H9 (cell line): Measurements from ENCODE around the gene PC. TPM values are rescaled to one million over a fixed set of nuclear protein-coding genes. Genes with fewer than 3 reads are reported as not detected.

Source experiments
- DNase-seq: peaks from one replicate; pipeline ENCODE4 v3.0.0-alpha.2; 2017
- H2AFZ ChIP-seq: one replicate; pipeline ENCODE4 v1.6.1; 2013; ENCODE audit warnings: mild to moderate bottlenecking, low read length, control low read depth, moderate library complexity
- H2AK5ac ChIP-seq: 2 replicates; pipeline ENCODE4 v1.6.1; 2013; ENCODE audit warnings: low read length, control low read depth, mixed read lengths; ENCODE audit not compliant: insufficient read length
- H2BK120ac ChIP-seq: one replicate; pipeline ENCODE4 v1.6.1; 2013; ENCODE audit warnings: low read depth, mild to moderate bottlenecking, low read length, control low read depth, inconsistent platforms; ENCODE audit not compliant: poor library complexity, severe bottlenecking
- H2BK12ac ChIP-seq: 2 replicates; pipeline ENCODE4 v1.6.1; 2013; ENCODE audit warnings: low read length, control low read depth, mixed read lengths, low read depth; ENCODE audit not compliant: insufficient read length
- H2BK15ac ChIP-seq: 2 replicates; pipeline ENCODE4 v1.6.1; 2013; ENCODE audit warnings: low read depth, low read length, control low read depth
- H2BK20ac ChIP-seq: one replicate; pipeline ENCODE4 v1.6.1; 2013; ENCODE audit warnings: low read depth, mild to moderate bottlenecking, low read length, control low read depth, inconsistent platforms; ENCODE audit not compliant: poor library complexity, severe bottlenecking
- H2BK5ac ChIP-seq: 2 replicates; pipeline ENCODE4 v1.6.1; 2013; ENCODE audit warnings: low read length, control low read depth, mixed read lengths; ENCODE audit not compliant: insufficient read length
- H3K14ac ChIP-seq: 2 replicates; pipeline ENCODE4 v1.6.1; 2013; ENCODE audit warnings: low read length, control low read depth; ENCODE audit not compliant: insufficient read depth
- H3K18ac ChIP-seq: 2 replicates; pipeline ENCODE4 v1.6.1; 2013; ENCODE audit warnings: low read depth, mild to moderate bottlenecking, mixed read lengths, low read length, control low read depth; ENCODE audit not compliant: insufficient read length
- H3K23ac ChIP-seq: 2 replicates; pipeline ENCODE4 v1.6.1; 2013; ENCODE audit warnings: low read length, control low read depth, mixed read lengths, low read depth; ENCODE audit not compliant: insufficient read length
- H3K23me2 ChIP-seq: 2 replicates; pipeline ENCODE4 v1.6.1; 2013; ENCODE audit warnings: low read depth, mild to moderate bottlenecking, mixed read lengths, low read length, control low read depth; ENCODE audit not compliant: insufficient read length, poor library complexity, severe bottlenecking
- H3K27ac ChIP-seq: 2 replicates; pipeline ENCODE4 v1.5.1; 2013; ENCODE audit warnings: low read length, control low read depth, mixed read lengths, low read depth; ENCODE audit not compliant: insufficient read length
- H3K27me3 ChIP-seq: 2 replicates; pipeline ENCODE4 v1.6.1; 2013; ENCODE audit warnings: low read length, control low read depth, inconsistent platforms; ENCODE audit not compliant: insufficient read depth
- H3K4ac ChIP-seq: 2 replicates; pipeline ENCODE4 v1.6.1; 2013; ENCODE audit warnings: low read depth, mild to moderate bottlenecking, control low read depth, inconsistent platforms, low read length, moderate library complexity
- H3K4me1 ChIP-seq: 2 replicates; pipeline ENCODE4 v1.6.1; 2013; ENCODE audit warnings: low read length, control low read depth, inconsistent platforms; ENCODE audit not compliant: insufficient read depth
- H3K4me2 ChIP-seq: 2 replicates; pipeline ENCODE4 v1.6.1; 2013; ENCODE audit warnings: low read length, control low read depth, mixed read lengths; ENCODE audit not compliant: insufficient read length, insufficient read depth
- H3K56ac ChIP-seq: 2 replicates; pipeline ENCODE4 v1.6.1; 2013; ENCODE audit warnings: low read depth, mild to moderate bottlenecking, mixed read lengths, low read length, control low read depth; ENCODE audit not compliant: insufficient read length
- H3K79me1 ChIP-seq: 2 replicates; pipeline ENCODE4 v1.6.1; 2013; ENCODE audit warnings: low read depth, mild to moderate bottlenecking, moderate library complexity, low read length, control low read depth, inconsistent platforms; ENCODE audit not compliant: insufficient read depth, poor library complexity, severe bottlenecking
- H3K79me2 ChIP-seq: 2 replicates; pipeline ENCODE4 v1.6.1; 2013; ENCODE audit warnings: low read length, control low read depth, inconsistent platforms; ENCODE audit not compliant: insufficient read depth
- H3K9ac ChIP-seq: 2 replicates; pipeline ENCODE4 v1.6.1; 2013; ENCODE audit warnings: low read length, control low read depth, mixed read lengths; ENCODE audit not compliant: insufficient read length; ENCODE audit errors: extremely low read depth
- H3K9me3 ChIP-seq: one replicate; pipeline ENCODE4 v1.6.1; 2013; ENCODE audit warnings: low read depth, low read length, inconsistent platforms; ENCODE audit not compliant: control insufficient read depth
- H3T11ph ChIP-seq: one replicate; pipeline ENCODE4 v1.6.1; 2013; ENCODE audit warnings: mild to moderate bottlenecking, low read length, control low read depth, inconsistent platforms
- H4K20me1 ChIP-seq: one replicate; pipeline ENCODE4 v1.6.1; 2013; ENCODE audit not compliant: control insufficient read depth, insufficient read length, insufficient read depth
- H4K5ac ChIP-seq: 2 replicates; pipeline ENCODE4 v1.6.1; 2013; ENCODE audit warnings: low read depth, mild to moderate bottlenecking, mixed read lengths, low read length, control low read depth; ENCODE audit not compliant: insufficient read length
- H4K8ac ChIP-seq: replicated peaks from 2 replicates; pipeline ENCODE4 v1.6.1; 2013; ENCODE audit warnings: low read length, control low read depth, mixed read lengths, low read depth; ENCODE audit not compliant: insufficient read length
- H4K91ac ChIP-seq: 2 replicates; pipeline ENCODE4 v1.6.1; 2013; ENCODE audit warnings: low read depth, mild to moderate bottlenecking, moderate library complexity, mixed read lengths, low read length, control low read depth; ENCODE audit not compliant: insufficient read length
- H3K27ac Mint-ChIP-seq, 3 experiments: 2 replicates in 2 of 3; 3 replicates in 1 of 3; pipeline ENCODE4 v1.8.0; 2020 to 2021; ENCODE audit warnings: mixed read lengths in 3 of 3, mild to moderate bottlenecking in 1 of 3, moderate library complexity in 1 of 3
- H3K27me3 Mint-ChIP-seq: 2 replicates; pipeline ENCODE4 v1.8.0; 2021; ENCODE audit warnings: low read depth, mild to moderate bottlenecking, moderate library complexity, mixed read lengths
- H3K36me3 Mint-ChIP-seq, 3 experiments: 2 replicates in 2 of 3; 3 replicates in 1 of 3; pipeline ENCODE4 v1.8.0; 2020 to 2021; ENCODE audit warnings: low read depth in 3 of 3, mixed read lengths in 3 of 3; ENCODE audit not compliant: insufficient read depth in 1 of 3
- H3K4me1 Mint-ChIP-seq, 2 experiments: 2 replicates each; pipeline ENCODE4 v1.8.0; 2020; ENCODE audit warnings: mixed read lengths in 2 of 2
- H3K4me3 Mint-ChIP-seq, 2 experiments: 2 replicates in 1 of 2; 3 replicates in 1 of 2; pipeline ENCODE4 v1.8.0; 2020 to 2021; ENCODE audit warnings: mild to moderate bottlenecking in 2 of 2, mixed read lengths in 2 of 2, moderate library complexity in 1 of 2
- H3K9me3 Mint-ChIP-seq, 2 experiments: 2 replicates in 1 of 2; 3 replicates in 1 of 2; pipeline ENCODE4 v1.8.0; 2020; ENCODE audit warnings: mild to moderate bottlenecking in 2 of 2, mixed read lengths in 2 of 2, moderate library complexity in 1 of 2
- WGBS: extraction: QIAGEN DNeasy Blood & Tissue Kit; methylation state at CpG from one replicate; pipeline ENCODE4 v1.1.7; 2013; ENCODE audit warnings: missing lambda C conversion rate, low lambda C conversion rate, mixed read lengths; ENCODE audit not compliant: insufficient read length; ENCODE audit errors: extremely low coverage; 5-methylcytosine and 5-hydroxymethylcytosine counted together
- total RNA-seq: library from RNA; stranded (reverse); gene quantifications from 2 replicates; pipeline ENCODE4 v1.2.1, GENCODE V29; 2021
- TF ChIP-seq, protein P1 (sequence below): fragments of 200-600 bp; sonication (generic); conservative IDR thresholded peaks from 3 replicates; pipeline ENCODE4 v1.8.0; 2021; ENCODE audit warnings: antibody characterized with exemption, mild to moderate bottlenecking

The PC gene
- total RNA-seq, 1 experiment from 2014 or later, result 32.6 TPM

DNA sequence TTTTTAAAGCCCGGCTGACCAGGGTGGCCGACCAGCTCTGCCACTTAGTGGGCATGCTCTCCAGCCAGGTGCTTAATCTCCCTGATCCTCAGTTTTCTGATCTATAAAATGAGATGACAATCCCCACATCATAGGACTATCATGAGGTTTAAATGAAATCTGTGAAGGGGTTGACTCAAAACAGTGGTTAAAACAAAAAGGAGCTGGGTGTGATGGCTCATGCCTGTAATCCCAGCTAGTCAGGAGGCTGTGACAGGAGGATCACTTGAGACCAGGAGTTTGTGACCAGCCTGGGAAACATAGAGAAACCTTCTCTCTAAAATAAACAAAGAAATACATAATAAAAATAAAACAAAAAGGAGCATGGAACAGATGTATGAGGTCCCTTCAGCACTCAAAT, 13.3 kb upstream of the PC start:
- no peaks in the 10 kb centered on the region for H3K23me2 ChIP-seq
- H3K18ac ChIP-seq, result no peak overlapping the region
- Mint-ChIP-seq H3K27me3 (peaks cover 1% of the 10 kb centered on the region; the same call in 1 of the 2 replicates), H3K36me3 (no peaks in the 10 kb centered on the region; a peak in 1 of 7 replicates), H3K4me1 (peaks cover 4 to 15% of the 10 kb centered on the region in 2 experiments), H3K9me3 (no peaks in the 10 kb centered on the region; a peak in 1 of 5 replicates), H3K4me3 (no peak overlapping the region), H3K27ac (no peak overlapping the region)
- H3K4me1 ChIP-seq, result no peaks in the 10 kb centered on the region
- H2BK15ac ChIP-seq, result no peak overlapping the region
- no peak overlapping the region for H3K56ac ChIP-seq
- H2BK12ac ChIP-seq, result no peak overlapping the region
- H3T11ph ChIP-seq, result no peak overlapping the region
- no peak overlapping the region for H4K91ac ChIP-seq
- H3K4me2 ChIP-seq, result no peak overlapping the region
- H2BK5ac ChIP-seq, result no peak overlapping the region
- no peak overlapping the region for H4K8ac ChIP-seq
- H2BK20ac ChIP-seq, result no peak overlapping the region
- DNase-seq, result no peak
- no peak overlapping the region for H3K14ac ChIP-seq
- H2AFZ ChIP-seq, result no peak overlapping the region
- no peak overlapping the region for H4K5ac ChIP-seq
- H3K9ac ChIP-seq, result no peak overlapping the region
- WGBS, result no CpG with 5 or more reads among the region's 2 CpGs
- TF ChIP-seq, protein P1, sequence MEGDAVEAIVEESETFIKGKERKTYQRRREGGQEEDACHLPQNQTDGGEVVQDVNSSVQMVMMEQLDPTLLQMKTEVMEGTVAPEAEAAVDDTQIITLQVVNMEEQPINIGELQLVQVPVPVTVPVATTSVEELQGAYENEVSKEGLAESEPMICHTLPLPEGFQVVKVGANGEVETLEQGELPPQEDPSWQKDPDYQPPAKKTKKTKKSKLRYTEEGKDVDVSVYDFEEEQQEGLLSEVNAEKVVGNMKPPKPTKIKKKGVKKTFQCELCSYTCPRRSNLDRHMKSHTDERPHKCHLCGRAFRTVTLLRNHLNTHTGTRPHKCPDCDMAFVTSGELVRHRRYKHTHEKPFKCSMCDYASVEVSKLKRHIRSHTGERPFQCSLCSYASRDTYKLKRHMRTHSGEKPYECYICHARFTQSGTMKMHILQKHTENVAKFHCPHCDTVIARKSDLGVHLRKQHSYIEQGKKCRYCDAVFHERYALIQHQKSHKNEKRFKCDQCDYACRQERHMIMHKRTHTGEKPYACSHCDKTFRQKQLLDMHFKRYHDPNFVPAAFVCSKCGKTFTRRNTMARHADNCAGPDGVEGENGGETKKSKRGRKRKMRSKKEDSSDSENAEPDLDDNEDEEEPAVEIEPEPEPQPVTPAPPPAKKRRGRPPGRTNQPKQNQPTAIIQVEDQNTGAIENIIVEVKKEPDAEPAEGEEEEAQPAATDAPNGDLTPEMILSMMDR, result no peak
- no peaks in the 10 kb centered on the region for H3K79me1 ChIP-seq
- no peak overlapping the region for H2BK120ac ChIP-seq
- no peaks in the 10 kb centered on the region for H4K20me1 ChIP-seq
- no peak overlapping the region for H3K23ac ChIP-seq
- H3K9me3 ChIP-seq, result no peaks in the 10 kb centered on the region
- no peaks in the 10 kb centered on the region for H3K27me3 ChIP-seq
- H3K4ac ChIP-seq, result no peak overlapping the region
- H3K27ac ChIP-seq, result no peak overlapping the region
- H2AK5ac ChIP-seq, result no peak overlapping the region
- no peaks in the 10 kb centered on the region for H3K79me2 ChIP-seq
